ENCODE data around the gene EYS. TPM values are rescaled to one million over a fixed set of nuclear protein-coding genes. Genes with fewer than 3 reads are reported as not detected.
A peak's percentile ranks its signal among the peaks of the same experiment; 100 is the strongest.

EYS gene
- total and polyA plus RNA-seq, 2 of the 13 experiments (the other 11 are each of a cell fraction or from before 2014, with no cell fraction given): 0.04 to 0.07 TPM

DNA sequence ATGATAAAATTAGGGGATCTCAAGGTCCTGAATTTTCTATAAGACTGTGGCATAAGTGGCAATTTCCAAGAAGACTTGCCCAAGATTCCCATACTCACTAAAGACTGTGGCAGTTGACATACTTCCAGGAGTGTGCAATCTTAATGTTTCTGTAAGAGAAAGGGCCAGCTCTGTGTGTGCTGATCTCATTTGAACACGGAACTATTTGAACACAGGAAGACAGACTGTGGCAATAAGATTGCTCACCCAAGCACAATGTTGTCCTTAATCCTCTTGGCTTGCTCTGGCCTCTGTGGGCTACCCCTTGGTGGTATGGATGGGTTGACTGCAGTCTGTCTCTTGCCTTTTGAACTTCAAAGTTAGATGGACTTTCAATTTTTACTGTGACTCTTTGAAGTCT is 1920.0 kb downstream of the EYS start:
- Histone ChIP-seq H3K4me2 (ENCODE audit: low read depth, low read length) (no peak overlapping the region), H3K27me3 (ENCODE audit: control insufficient read depth in 1 of 2, insufficient read depth in 2 of 2, low read length in 2 of 2) (no peaks in the 10 kb centered on the region), H3K4me1 (ENCODE audit: insufficient read depth, low read length) (no peaks in the 10 kb centered on the region), H3K27ac (ENCODE audit: extremely low read length, insufficient read depth, low read length) (no peak overlapping the region), H4K20me1 (ENCODE audit: insufficient read depth, low read length) (no peaks in the 10 kb centered on the region), H3K9me3 (ENCODE audit: low read length) (no peaks in the 10 kb centered on the region), H3K79me2 (ENCODE audit: insufficient read depth, low read length) (no peaks in the 10 kb centered on the region), H2AFZ (ENCODE audit: low read length) (no peak overlapping the region), H3K4me3 (replicated peaks in 1 of 3; ENCODE audit: insufficient read depth in 1 of 3, low read depth in 2 of 3, low read length in 3 of 3) (no peak overlapping the region), H3K36me3 (replicated peaks in 1 of 2; ENCODE audit: control insufficient read depth in 1 of 2, insufficient read depth in 2 of 2, low read length in 2 of 2) (no peaks in the 10 kb centered on the region), H3K9ac (ENCODE audit: insufficient read depth, low read depth, low read length) (no peak overlapping the region)
- TF ChIP-seq CENPX (CRISPR knock-in tag; IDR thresholded peaks at IDR 0.05) (no peak), TCF7 (IDR thresholded peaks at IDR 0.05; ENCODE audit: low read depth) (peak; percentile 32), ZFP36L2 (CRISPR knock-in tag; IDR thresholded peaks at IDR 0.05) (no peak)
- no peak for FAIRE-seq
- ChIA-PET CTCF (ENCODE audit: low intra/inter-chr PET ratio, low total read pairs) (no interaction called here), POLR2A (no interaction called here)
- intact Hi-C loops (cut with micrococcal nuclease; ENCODE audit: unreplicated experiment): no loop called here
- 0% methylated on average over 1 of the region's 1 CpG for WGBS (ENCODE audit: low lambda C conversion rate)
- BruUV-seq (replicated peaks): no TSS peak
- ATAC-seq: no peak; the same call in 2 of the 3 replicates
- DNase-seq (ENCODE audit: low spot score): no peak
- in situ Hi-C loops (cut with HindIII; ENCODE audit: extremely low pct_ligation_motif_present, low pct_unique_long_range_greater_than_20kb): no loop called here

DNA sequence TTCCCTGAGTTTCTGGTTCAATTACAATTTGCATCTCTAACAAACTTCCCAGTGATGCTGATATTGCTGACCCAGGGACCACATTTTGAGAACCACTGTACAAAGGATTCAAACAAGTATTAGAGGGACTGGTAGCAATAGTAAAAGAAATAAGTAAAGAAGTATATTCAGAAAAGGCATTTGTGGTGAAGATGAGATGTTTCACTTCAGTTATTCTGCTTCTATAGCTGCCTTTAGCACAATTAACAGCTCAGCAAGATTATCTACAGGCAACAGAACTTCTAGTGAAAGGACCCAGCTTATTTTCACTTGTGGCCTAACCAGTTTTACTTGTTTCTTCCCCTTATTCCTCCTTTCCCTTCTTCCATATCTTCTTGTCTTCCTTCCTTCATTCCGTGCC is 1922.0 kb downstream of the EYS start:
- Histone ChIP-seq H3K79me2 (ENCODE audit: insufficient read depth, low read length) (no peaks in the 10 kb centered on the region), H3K27ac (ENCODE audit: extremely low read length, insufficient read depth, low read length) (no peak overlapping the region), H3K9ac (ENCODE audit: insufficient read depth, low read depth, low read length) (no peak overlapping the region), H3K9me3 (ENCODE audit: low read length) (no peaks in the 10 kb centered on the region), H3K4me1 (ENCODE audit: insufficient read depth, low read length) (no peaks in the 10 kb centered on the region), H3K4me2 (ENCODE audit: low read depth, low read length) (no peak overlapping the region), H4K20me1 (ENCODE audit: insufficient read depth, low read length) (no peaks in the 10 kb centered on the region), H3K4me3 (replicated peaks in 1 of 3; ENCODE audit: insufficient read depth in 1 of 3, low read depth in 2 of 3, low read length in 3 of 3) (no peak overlapping the region), H2AFZ (ENCODE audit: low read length) (no peak overlapping the region), H3K36me3 (replicated peaks in 1 of 2; ENCODE audit: control insufficient read depth in 1 of 2, insufficient read depth in 2 of 2, low read length in 2 of 2) (no peaks in the 10 kb centered on the region), H3K27me3 (ENCODE audit: control insufficient read depth in 1 of 2, insufficient read depth in 2 of 2, low read length in 2 of 2) (no peaks in the 10 kb centered on the region)
- intact Hi-C loops (cut with micrococcal nuclease; ENCODE audit: unreplicated experiment): no loop called here
- ChIA-PET CTCF (ENCODE audit: low intra/inter-chr PET ratio, low total read pairs) (no interaction called here), POLR2A (no interaction called here)
- no TSS peak for BruUV-seq (replicated peaks)
- 57% methylated on average over 1 of the region's 1 CpG for WGBS (ENCODE audit: low lambda C conversion rate)
- FAIRE-seq (no peak), ATAC-seq (no peak), DNase-seq (ENCODE audit: low spot score) (no peak)
- in situ Hi-C loops (cut with HindIII; ENCODE audit: extremely low pct_ligation_motif_present, low pct_unique_long_range_greater_than_20kb): no loop called here
- no peak for TF ChIP-seq ZNF629 (CRISPR knock-in tag; conservative IDR thresholded peaks at IDR 0.05)
- no peak for TF ChIP-seq EED (CRISPR knock-in tag; IDR thresholded peaks at IDR 0.05)
- TF ChIP-seq ZNF543 (CRISPR knock-in tag; IDR thresholded peaks at IDR 0.05): no peak
- no peak for TF ChIP-seq MLLT10 (CRISPR knock-in tag; IDR thresholded peaks at IDR 0.05)
- no peak for TF ChIP-seq HCFC1 (IDR thresholded peaks at IDR 0.05; ENCODE audit: low read depth, low read length)
- no peak for TF ChIP-seq EP300 (IDR thresholded peaks at IDR 0.05; ENCODE audit: low read depth in 2 of 2, low read length in 2 of 2)
- no peak for TF ChIP-seq EP300 (CRISPR knock-in tag; IDR thresholded peaks at IDR 0.05; ENCODE audit: borderline replicate concordance)
- no peak for TF ChIP-seq ZNF468 (CRISPR knock-in tag; IDR thresholded peaks at IDR 0.05)
- TF ChIP-seq ETV5 (CRISPR knock-in tag; IDR thresholded peaks at IDR 0.05; ENCODE audit: borderline replicate concordance): no peak
- TF ChIP-seq DBP (CRISPR knock-in tag; IDR thresholded peaks at IDR 0.05; ENCODE audit: not compliant biosample characterization): no peak
- no peak for TF ChIP-seq ZSCAN29 (CRISPR knock-in tag; conservative IDR thresholded peaks at IDR 0.05)
- no peak for TF ChIP-seq KLF12 (CRISPR knock-in tag; IDR thresholded peaks at IDR 0.05; ENCODE audit: borderline replicate concordance)
- TF ChIP-seq NR0B2 (CRISPR knock-in tag; IDR thresholded peaks at IDR 0.05): no peak
- TF ChIP-seq, protein P1, sequence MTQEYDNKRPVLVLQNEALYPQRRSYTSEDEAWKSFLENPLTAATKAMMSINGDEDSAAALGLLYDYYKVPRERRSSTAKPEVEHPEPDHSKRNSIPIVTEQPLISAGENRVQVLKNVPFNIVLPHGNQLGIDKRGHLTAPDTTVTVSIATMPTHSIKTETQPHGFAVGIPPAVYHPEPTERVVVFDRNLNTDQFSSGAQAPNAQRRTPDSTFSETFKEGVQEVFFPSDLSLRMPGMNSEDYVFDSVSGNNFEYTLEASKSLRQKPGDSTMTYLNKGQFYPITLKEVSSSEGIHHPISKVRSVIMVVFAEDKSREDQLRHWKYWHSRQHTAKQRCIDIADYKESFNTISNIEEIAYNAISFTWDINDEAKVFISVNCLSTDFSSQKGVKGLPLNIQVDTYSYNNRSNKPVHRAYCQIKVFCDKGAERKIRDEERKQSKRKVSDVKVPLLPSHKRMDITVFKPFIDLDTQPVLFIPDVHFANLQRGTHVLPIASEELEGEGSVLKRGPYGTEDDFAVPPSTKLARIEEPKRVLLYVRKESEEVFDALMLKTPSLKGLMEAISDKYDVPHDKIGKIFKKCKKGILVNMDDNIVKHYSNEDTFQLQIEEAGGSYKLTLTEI (CRISPR knock-in tag; conservative IDR thresholded peaks at IDR 0.05): no peak
- no peak for TF ChIP-seq RARG (CRISPR knock-in tag; IDR thresholded peaks at IDR 0.05; ENCODE audit: low read depth)

Data from HepG2 (cell line).